Motor neuron (in vitro differentiated cells): Measurements from ENCODE around the gene UQCRQ. TPM values are rescaled to one million over a fixed set of nuclear protein-coding genes. Genes with fewer than 3 reads are reported as not detected.

Experiments used
- ATAC-seq, 8 experiments: fragments of 200-7000 bp; cut with Tn5 transposase; replicated peaks in 6 of 8; 2 replicates each; pipeline ENCODE4 v1.8.0; 2021; ENCODE audit warnings: mild to moderate bottlenecking in 8 of 8, moderate library complexity in 8 of 8
- H3K27ac ChIP-seq, 2 donors: fragments of 250-450 bp; sonication (Bioruptor Pico); 2 replicates each; pipeline ENCODE4 v1.9.0; 2021; ENCODE audit warnings: antibody characterized with exemption in 2 of 2, mild to moderate bottlenecking in 2 of 2, moderate library complexity in 1 of 2
- H3K4me1 ChIP-seq, 2 donors: fragments of 250-450 bp; sonication (Bioruptor Pico); replicated peaks in 1 of 2; 2 replicates each; pipeline ENCODE4 v1.6.1; 2021; ENCODE audit warnings: antibody characterized with exemption in 2 of 2, mild to moderate bottlenecking in 2 of 2, moderate library complexity in 1 of 2
- H3K4me3 ChIP-seq, 5 donors: fragments of 250-450 bp; sonication (Bioruptor Pico); 2 replicates each; pipeline ENCODE4 v1.9.0; 2021; ENCODE audit warnings: antibody characterized with exemption in 5 of 5, mild to moderate bottlenecking in 5 of 5, moderate library complexity in 4 of 5
- WGBS, 10 experiments: fragments of 450-650 bp; shearing (Covaris generic); methylation state at CpG; one replicate each; pipeline ENCODE4 v1.0.0; 2022; 5-methylcytosine and 5-hydroxymethylcytosine counted together
- in situ Hi-C, 9 experiments: fragments of 400-800 bp; cut with MboI; loops; one replicate each; pipeline ENCODE4 v1.15.0; 2021; ENCODE audit warnings: low sequenced_read_pairs in 9 of 9, low pct_unique_long_range_greater_than_20kb in 2 of 9; ENCODE audit not compliant: unreplicated experiment in 9 of 9
- total RNA-seq, 8 experiments: library from RNA; unstranded; fragments of 300-600 nt; gene quantifications; 2 replicates each; pipeline versions ENCODE4 v1.2.3 to v1.2.4, GENCODE V29; 2022

UQCRQ gene
- total RNA-seq, 8 experiments from 2014 or later: 296 to 572 (median 395) TPM

- Histone ChIP-seq H3K27ac (no peak overlapping the region), H3K4me3 (no peak overlapping the region), H3K4me1 (peaks cover 0 to 5% of the 10 kb centered on the region in 2 donors)
- 50 to 100% (median 70%) methylated on average over 1 to 4 of the region's 6 CpGs; no CpG with 5 or more reads in 3 of the 10 experiments for WGBS, 10 experiments
- ATAC-seq: no peak
- in situ Hi-C loops: no loop called here
Measured at GRCh38 chr5:132826424-132827082, 39.9 kb upstream of the UQCRQ start.

- Histone ChIP-seq H3K4me3 (no peak overlapping the region), H3K27ac (no peak overlapping the region), H3K4me1 (peaks cover 0 to 5% of the 10 kb centered on the region in 2 donors)
- in situ Hi-C loops: no loop called here
- no peak for ATAC-seq
- 78 to 100% (median 86%) methylated on average over 1 to 4 of the region's 4 CpGs; no CpG with 5 or more reads in 4 of the 10 experiments for WGBS, 10 experiments
Measured at GRCh38 chr5:132827943-132828673, 38.3 kb upstream of the UQCRQ start.

- in situ Hi-C loops: no loop called here
- H3K4me3 ChIP-seq: no peak overlapping the region
- ATAC-seq: no peak
- H3K27ac ChIP-seq: no peak overlapping the region
- H3K4me1 ChIP-seq: peaks cover 0 to 5% of the 10 kb centered on the region in 2 donors
- WGBS, 10 experiments: 60 to 100% (median 92%) methylated on average over 1 to 3 of the region's 4 CpGs; no CpG with 5 or more reads in 4 of the 10 experiments
Measured at GRCh38 chr5:132828846-132829494, 37.5 kb upstream of the UQCRQ start.

- peak; percentile 85 to 96 (median 89) for ATAC-seq
- 13 to 48% (median 22%) methylated on average over 3 to 9 of the region's 75 CpGs; no CpG with 5 or more reads in 6 of the 10 experiments for WGBS, 10 experiments
- Histone ChIP-seq H3K4me1 (peaks cover 0 to 5% of the 10 kb centered on the region in 2 donors), H3K4me3 (peak overlapping the region; percentile 42 to 56 (median 44)), H3K27ac (peak overlapping the region in 1 of 2 donors; percentile 15)
- in situ Hi-C loops: no loop called here
Measured at GRCh38 chr5:132829742-132830435, 36.6 kb upstream of the UQCRQ start.

GRCh38 chr5:132830436-132831094 lies 35.9 kb upstream of the UQCRQ start, which contains the start of gene SHROOM1:
SHROOM1 (minus strand) TSS chr5:132830647; CDS start chr5:132826140, 4,507 bp downstream.
- H3K27ac ChIP-seq: peak within 1 kb of the TSS in 1 of 2 donors; percentile 15
- peak; percentile 64 to 76 (median 74) for ATAC-seq
- no CpG with 5 or more reads among the region's 78 CpGs for WGBS, 10 experiments
- in situ Hi-C loops: no loop called here
- H3K4me1 ChIP-seq: peaks cover 0 to 5% of the 10 kb centered on the region in 2 donors
- peak within 1 kb of the TSS; percentile 42 to 56 (median 44) for H3K4me3 ChIP-seq

GRCh38 chr5:132831095-132831860 lies 35.2 kb upstream of the UQCRQ start:
- WGBS, 10 experiments: 80 to 100% (median 92%) methylated on average over 1 to 5 of the region's 15 CpGs; no CpG with 5 or more reads in 6 of the 10 experiments
- in situ Hi-C loops: no loop called here
- Histone ChIP-seq H3K4me1 (no peaks in the 10 kb centered on the region), H3K27ac (no peak overlapping the region), H3K4me3 (peak overlapping the region in 1 of 5 donors; percentile 56)
- no peak for ATAC-seq

GRCh38 chr5:132832612-132833011 lies 33.8 kb upstream of the UQCRQ start:
- Histone ChIP-seq H3K4me3 (no peak overlapping the region), H3K4me1 (no peaks in the 10 kb centered on the region), H3K27ac (no peak overlapping the region)
- ATAC-seq: no peak
- in situ Hi-C loops: no loop called here
- 40 to 100% (median 70%) methylated on average over 1 to 4 of the region's 5 CpGs; no CpG with 5 or more reads in 1 of the 10 experiments for WGBS, 10 experiments

- 68 to 100% (median 94%) methylated on average over 1 to 3 of the region's 3 CpGs; no CpG with 5 or more reads in 2 of the 10 experiments for WGBS, 10 experiments
- in situ Hi-C loops: no loop called here
- H3K4me3 ChIP-seq: no peak overlapping the region
- no peak overlapping the region for H3K27ac ChIP-seq
- no peak for ATAC-seq
- no peaks in the 10 kb centered on the region for H3K4me1 ChIP-seq
Measured at GRCh38 chr5:132834057-132834456, 32.4 kb upstream of the UQCRQ start.

GRCh38 chr5:132836852-132837251 lies 29.6 kb upstream of the UQCRQ start:
- 86 to 100% (median 100%) methylated on average over 1 of the region's 1 CpG; no CpG with 5 or more reads in 6 of the 10 experiments for WGBS, 10 experiments
- no peak for ATAC-seq
- in situ Hi-C loops: no loop called here
- H3K4me3 ChIP-seq: no peak overlapping the region
- H3K4me1 ChIP-seq: no peaks in the 10 kb centered on the region
- H3K27ac ChIP-seq: no peak overlapping the region

GRCh38 chr5:132837868-132838267 lies 28.6 kb upstream of the UQCRQ start:
- Histone ChIP-seq H3K4me1 (no peaks in the 10 kb centered on the region), H3K4me3 (no peak overlapping the region), H3K27ac (no peak overlapping the region)
- WGBS, 10 experiments: 60 to 75% (median 72%) methylated on average over 2 of the region's 2 CpGs; no CpG with 5 or more reads in 6 of the 10 experiments
- in situ Hi-C loops: no loop called here
- peak in 3 of 8 experiments; percentile 17 to 28 (median 26) for ATAC-seq

- in situ Hi-C loops: no loop called here
- no peak overlapping the region for H3K27ac ChIP-seq
Measured at GRCh38 chr5:132838516-132839282, 27.7 kb upstream of the UQCRQ start.

More at GRCh38 chr5:132838516-132839282, 27.7 kb upstream of the UQCRQ start:
- ATAC-seq: no peak
- Histone ChIP-seq H3K4me1 (no peaks in the 10 kb centered on the region), H3K4me3 (no peak overlapping the region)
- WGBS, 10 experiments: 53 to 100% (median 74%) methylated on average over 1 to 3 of the region's 3 CpGs; no CpG with 5 or more reads in 4 of the 10 experiments
